ENCODE data around the gene TROAP.
A peak's percentile ranks its signal among the peaks of the same experiment; 100 is the strongest.
"Not testable (repeated sequence)": the region's sequence is repeated elsewhere in the genome, so short reads cannot be mapped to it uniquely, and the experiment has no call there.

The TROAP gene

DNA sequence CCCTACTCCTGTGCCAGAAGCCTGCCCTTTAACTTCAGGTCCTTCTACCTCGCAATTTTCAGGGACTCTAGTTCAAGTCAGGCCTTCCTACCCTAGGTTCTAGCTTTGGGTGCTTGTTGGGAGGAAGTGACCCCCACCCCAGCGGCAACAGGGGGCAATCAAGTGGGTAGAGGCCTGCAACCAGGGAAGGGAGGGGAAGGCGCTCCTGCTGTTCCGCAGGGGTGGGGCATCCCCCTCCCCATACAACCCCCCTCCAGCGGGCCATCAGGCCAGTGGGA lies 28.3 kb upstream of the TROAP start:
- no peak for DNase-seq (ENCODE audit: low read depth in 1 of 2, low spot score in 1 of 2)

DNA sequence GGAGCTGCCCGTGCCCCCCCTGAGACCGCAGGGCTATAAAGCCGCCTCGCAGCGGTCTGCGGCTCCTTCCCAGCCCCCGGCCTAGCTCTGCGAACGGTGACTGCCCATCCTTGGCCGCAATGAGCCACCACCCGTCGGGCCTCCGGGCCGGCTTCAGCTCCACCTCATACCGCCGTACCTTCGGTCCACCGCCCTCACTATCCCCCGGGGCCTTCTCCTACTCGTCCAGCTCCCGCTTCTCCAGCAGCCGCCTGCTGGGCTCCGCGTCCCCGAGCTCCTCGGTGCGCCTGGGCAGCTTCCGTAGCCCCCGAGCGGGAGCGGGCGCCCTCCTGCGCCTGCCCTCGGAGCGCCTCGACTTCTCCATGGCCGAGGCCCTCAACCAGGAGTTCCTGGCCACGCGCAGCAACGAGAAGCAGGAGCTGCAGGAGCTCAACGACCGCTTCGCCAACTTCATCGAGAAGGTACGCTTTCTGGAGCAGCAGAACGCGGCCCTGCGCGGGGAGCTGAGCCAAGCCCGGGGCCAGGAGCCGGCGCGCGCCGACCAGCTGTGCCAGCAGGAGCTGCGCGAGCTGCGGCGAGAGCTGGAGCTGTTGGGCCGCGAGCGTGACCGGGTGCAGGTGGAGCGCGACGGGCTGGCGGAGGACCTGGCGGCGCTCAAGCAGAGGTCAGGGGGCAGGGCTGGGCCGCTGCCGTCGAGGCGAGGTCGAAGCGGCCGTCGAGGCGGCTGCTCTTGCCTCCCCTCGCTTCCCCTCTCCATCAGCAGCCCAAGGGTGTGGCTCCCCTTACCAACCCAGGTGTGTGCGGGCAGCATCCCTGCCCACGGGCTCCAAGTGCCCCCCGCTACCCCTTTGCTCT lies 27.7 kb upstream of the TROAP start, which contains the start of gene PRPH:
Gene PRPH, plus strand, starts transcription at position 66 of the 855 bp plus-strand sequence. Its CDS starts 54 bp downstream, at position 120.
- no peak for DNase-seq (ENCODE audit: low read depth in 1 of 2, low spot score in 1 of 2)

DNA sequence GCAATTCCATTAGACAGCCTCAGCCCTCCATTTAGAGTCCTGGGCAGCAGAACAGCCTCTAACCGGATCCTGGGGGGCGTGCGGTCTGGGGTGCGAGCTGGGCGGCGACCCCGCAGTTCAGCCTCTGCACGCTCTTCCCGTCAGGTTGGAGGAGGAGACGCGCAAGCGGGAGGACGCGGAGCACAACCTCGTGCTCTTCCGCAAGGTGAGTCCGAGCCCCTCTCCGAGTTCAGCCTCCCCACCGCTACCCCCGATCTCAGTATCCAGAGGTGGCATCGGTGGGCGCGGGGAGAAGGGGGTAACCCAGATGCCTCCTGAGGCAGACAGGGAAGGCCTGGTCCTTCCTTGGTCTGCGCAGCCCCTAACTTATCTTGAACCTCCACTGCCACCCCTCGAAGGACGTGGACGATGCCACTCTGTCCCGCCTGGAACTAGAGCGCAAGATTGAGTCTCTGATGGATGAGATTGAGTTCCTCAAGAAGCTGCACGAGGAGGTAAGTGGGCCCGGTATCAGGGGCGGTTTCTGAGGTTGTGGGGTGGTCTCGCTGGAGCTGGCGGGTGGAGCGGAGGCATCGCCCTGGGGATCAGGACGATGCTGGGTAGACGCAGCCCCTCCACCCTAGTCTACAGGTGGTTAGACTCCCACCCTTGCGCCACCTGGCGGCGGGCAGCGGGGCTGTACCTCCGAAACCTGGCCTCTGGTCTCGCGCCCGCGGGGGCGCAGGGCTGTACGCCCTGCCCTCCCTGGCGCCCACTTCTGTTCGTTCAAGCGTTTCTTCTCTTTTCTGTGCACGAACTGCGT lies 26.8 kb upstream of the TROAP start:
- peak; percentile 25 to 37 for DNase-seq (ENCODE audit: low read depth in 1 of 2, low spot score in 1 of 2)

DNA sequence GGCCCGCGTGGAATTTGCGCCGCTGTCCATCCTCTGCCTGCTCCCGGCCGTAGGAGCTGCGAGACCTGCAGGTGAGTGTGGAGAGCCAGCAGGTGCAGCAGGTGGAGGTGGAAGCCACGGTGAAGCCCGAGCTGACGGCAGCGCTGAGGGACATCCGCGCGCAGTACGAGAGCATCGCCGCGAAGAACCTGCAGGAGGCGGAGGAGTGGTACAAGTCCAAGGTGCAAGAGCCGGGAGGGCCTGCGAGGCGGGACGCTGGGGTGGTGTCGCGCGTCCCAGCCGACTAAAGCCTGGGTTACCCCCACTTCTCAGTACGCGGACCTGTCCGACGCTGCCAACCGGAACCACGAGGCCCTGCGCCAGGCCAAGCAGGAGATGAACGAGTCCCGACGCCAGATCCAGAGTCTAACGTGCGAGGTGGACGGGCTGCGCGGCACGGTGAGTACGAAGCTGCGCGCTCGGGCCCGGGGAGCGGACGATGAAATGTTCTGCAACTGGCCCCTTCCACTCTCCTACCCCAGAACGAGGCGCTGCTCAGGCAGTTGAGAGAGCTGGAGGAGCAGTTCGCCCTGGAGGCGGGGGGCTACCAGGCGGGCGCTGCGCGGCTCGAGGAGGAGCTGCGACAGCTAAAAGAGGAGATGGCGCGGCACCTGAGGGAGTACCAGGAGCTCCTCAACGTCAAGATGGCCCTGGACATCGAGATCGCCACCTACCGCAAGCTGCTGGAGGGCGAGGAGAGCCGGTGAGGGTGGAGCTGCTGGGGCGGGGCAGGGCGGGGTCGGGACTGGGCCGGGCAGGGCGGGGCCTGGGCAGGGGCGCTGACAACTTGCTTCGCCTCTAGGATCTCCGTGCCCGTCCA lies 26.0 kb upstream of the TROAP start:
- no peak for DNase-seq (ENCODE audit: low read depth in 1 of 2, low spot score in 1 of 2)

DNA sequence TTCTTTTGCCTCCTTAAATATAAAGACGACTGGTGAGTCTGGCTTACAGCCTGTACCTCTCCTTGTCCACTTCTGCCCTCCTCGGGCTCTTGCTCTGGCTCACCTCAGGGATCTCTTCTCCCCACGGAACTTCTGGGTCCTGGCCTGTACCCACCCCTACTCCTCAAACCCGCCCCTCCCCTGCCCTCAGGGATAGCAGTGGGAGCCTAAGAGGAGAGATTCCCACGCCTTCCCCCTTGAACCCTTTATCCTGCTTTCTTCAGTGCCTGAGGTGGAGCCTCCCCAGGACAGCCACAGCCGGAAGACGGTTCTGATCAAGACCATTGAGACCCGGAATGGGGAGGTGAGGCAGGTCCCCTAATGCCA lies 25.4 kb upstream of the TROAP start:
- DNase-seq (ENCODE audit: low read depth in 1 of 2, low spot score in 1 of 2) = no peak

DNA sequence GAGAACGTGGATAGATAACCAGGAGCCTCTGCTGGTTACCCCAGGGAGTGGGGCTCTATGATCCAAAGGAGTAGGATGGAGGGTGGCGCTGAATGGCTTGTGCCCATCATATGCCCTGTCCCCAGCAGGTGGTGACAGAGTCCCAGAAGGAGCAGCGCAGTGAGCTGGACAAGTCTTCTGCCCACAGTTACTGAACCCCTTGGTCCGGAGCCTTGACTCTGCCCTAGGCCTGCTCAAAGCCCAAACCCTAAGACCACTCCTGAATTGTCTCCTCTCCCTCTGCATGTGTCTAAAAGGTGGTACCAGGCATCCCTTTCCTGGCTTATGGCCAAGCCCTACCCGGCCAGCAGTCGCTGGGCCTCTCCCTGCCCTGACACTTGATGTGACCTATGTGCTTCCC lies 24.9 kb upstream of the TROAP start:
- DNase-seq (ENCODE audit: low read depth in 1 of 2, low spot score in 1 of 2) = no peak

DNA sequence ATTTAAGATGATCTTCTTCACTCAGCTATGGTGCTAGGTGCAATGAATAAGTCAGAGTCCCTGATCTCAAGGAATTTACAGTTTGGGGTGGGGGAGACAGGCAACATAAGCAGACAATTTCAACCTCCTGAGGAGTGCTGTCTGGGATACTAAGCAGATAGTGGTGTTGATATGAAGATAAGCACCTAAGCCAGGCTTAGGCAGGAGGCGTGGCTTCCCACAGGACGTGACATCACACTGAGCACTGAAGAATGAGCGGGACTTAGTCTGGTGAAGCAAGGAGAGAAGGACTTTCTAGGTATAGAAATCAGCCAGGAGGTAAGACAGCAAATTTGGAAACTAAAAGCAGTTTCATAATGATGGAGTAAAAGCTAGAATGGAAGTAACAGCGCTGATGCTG lies 21.3 kb upstream of the TROAP start:
- no peak for DNase-seq (ENCODE audit: low read depth in 1 of 2, low spot score in 1 of 2)

DNA sequence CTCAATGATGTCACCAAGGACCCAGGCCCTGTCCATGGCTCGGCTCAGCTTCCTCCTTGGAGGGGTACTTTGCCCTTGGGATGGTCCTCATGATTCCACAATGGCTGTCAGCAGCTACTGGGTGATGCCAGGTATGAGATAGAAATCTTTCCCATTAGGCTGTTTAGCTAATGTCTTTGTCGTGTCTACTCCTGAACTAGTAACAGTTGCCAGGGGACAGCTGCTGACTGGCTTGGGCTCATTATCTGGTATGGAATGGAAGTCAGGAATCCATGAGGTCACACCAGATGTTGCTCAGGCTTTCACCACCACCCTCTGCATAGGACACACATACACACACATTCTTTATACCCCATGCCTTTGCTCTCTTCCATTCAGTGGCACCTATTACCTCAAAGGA lies 18.9 kb upstream of the TROAP start:
- DNase-seq (ENCODE audit: low read depth in 1 of 2, low spot score in 1 of 2) = no peak

DNA sequence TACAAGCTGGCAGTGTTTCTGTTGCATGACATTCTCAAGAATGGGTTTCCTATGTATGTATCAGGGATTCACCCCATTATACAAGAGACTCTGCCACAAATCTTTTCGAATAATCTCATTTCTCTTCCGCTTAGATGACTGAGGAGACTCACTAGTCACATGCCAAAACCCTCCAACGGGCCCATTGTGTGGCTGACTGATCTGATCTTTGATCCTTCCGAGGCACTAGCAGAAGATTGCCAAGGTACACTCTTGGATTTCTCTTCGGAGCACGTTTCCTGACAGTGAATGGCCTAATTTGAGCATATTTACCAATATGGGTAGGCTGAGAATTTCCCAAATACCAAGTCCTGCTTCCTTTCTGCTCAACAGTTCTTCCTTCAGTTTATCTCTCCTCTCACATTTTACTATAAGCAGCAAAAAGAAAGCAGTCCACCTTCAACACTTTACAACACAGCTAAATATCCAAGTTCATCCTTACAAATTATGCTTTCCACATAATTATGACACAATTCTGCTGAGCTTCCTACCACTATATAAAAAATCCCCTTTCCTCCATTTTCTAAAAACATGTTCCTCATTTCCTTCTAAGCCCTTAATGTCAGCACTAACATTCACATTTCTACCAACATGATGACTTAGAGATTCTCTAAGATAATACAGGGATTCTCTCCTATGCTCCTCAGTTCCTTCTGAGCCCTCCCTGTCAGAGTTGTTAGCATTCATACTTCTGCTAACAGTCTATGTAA lies 17.1 kb upstream of the TROAP start:
- DNase-seq (ENCODE audit: low read depth in 1 of 2, low spot score in 1 of 2) = no peak

DNA sequence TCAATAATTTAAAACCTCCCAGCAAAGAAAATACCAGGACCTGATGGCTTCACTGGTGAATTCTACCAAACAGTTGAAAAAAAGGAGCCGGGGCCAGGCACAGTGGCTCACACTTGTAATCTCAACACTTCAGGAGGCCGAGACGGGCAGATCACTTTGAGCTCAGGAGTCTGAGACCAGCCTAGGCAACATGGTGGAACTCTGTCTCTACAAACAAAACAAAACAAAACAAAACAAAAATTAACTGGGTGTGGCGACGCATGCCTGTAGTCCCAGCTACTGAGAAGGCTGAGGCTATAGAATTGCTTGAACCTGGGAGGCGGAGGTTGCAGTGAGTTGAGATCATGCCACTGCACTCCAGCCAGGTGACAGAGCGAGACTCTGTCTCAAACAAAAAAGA lies 13.7 kb upstream of the TROAP start:
- no peak for DNase-seq (ENCODE audit: low read depth in 1 of 2, low spot score in 1 of 2)

DNA sequence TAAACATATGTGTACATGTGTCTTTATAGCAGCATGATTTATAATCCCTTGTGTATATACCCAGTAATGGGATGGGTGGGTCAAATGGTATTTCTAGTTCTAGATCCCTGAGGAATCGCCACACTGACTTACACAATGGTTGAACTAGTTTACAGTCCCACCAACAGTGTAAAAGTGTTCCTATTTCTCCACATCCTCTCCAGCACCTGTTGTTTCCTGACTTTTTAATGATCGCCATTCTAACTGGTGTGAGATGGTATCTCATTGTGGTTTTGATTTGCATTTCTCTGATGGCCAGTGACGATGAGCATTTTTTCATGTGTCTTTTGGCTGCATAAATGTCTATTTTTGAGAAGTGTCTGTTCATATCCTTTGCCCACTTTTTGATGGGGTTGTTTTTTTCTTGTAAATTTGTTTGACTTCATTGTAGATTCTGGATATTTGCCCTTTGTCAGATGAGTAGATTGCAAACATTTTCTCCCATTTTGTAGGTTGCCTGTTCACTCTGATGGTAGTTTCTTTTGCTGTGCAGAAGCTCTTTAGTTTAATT lies 12.5 kb upstream of the TROAP start:
- not testable (repeated sequence) for DNase-seq (ENCODE audit: low read depth in 1 of 2, low spot score in 1 of 2)

DNA sequence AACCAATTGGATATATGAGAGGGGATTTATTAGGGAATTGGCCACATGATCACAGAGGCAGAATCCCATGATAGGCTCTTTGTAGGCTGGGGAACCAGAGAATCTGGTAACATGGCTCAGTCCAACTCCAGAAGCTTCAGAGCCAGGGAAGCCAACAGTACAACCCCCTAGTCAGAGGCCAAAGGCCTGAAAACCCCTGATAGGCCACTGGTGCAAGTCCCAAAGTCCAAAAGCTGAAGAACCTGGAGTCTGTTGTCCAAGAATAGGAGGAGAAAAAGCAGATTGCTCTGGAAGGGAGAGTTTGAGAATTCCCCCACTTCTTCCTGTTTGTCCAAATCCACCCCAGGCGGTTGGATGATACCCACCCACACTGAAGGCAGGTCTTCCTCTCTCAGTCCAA lies 8.2 kb upstream of the TROAP start:
- no peak for DNase-seq (ENCODE audit: low read depth in 1 of 2, low spot score in 1 of 2)

DNA sequence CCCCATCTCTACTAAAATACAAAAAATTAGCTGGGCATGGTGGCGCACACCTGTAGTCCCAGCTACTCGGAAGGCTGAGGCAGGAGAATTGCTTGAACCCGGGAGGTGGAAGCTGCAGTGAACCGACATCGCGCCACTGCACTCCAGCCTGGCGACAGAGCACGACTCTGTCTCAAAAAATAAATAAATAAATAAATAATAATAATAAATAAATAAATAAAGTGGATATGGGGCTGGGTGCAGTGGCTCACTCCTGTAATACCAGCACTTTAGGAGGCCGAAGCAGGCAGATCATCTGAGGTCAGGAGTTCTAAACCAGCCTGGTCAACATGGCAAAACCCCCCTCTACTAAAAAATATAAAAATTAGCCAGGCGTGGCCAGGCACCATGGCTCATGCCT lies 5.9 kb upstream of the TROAP start:
- DNase-seq (ENCODE audit: low read depth in 1 of 2, low spot score in 1 of 2) = not testable (repeated sequence)

DNA sequence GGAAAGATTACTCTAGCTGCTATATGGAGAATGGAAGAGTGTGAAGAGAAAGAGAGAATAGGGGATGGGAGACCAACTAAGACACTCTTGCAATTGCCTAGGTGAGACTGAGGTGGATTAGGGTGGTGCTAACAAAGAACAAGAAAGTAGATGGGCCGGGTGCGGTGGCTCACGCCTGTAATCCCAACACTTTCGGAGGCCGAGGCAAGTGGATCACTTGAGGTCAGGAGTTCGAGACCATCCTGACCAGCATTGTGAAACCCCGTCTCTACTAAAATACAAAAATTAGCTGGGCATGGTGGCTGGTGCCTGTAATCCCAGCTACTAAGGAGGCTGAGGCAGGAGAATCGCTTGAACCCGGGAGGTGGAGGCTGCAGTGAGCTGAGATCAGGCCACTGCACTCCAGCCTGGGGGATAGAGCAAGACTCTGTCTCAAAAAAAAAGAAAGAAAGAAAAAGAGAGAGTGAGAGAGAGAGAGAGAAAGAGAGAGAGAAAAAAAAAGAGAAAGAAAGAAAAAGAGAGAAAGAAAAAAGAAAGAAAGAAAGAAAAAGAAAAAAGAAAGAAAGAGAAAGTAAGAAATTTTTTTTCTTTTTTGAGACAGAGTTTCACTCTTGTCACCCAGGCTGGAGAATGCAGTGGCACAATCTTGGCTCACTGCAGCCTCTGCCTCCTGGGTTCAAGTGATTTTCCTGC lies 2.5 kb upstream of the TROAP start:
- DNase-seq (ENCODE audit: low read depth in 1 of 2, low spot score in 1 of 2) = not testable (repeated sequence)

DNA sequence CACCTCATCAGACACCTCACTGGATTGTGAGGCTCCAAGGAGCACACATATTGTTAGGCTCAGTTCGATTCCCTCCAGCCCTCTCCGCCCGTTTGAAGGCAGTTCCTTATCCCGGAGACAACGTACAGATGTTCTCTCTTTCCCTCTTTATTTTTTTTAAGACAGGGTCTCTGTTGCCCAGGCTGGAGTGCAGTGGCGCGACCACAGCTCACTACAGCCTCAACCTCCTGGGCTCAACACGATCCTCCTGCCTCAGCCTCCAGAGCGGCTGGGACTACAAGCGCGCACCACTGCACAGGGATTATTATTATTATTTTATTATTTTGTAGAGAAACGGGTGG lies 718 bp upstream of the TROAP start:
- DNase-seq (ENCODE audit: low read depth in 1 of 2, low spot score in 1 of 2) = no peak

DNA sequence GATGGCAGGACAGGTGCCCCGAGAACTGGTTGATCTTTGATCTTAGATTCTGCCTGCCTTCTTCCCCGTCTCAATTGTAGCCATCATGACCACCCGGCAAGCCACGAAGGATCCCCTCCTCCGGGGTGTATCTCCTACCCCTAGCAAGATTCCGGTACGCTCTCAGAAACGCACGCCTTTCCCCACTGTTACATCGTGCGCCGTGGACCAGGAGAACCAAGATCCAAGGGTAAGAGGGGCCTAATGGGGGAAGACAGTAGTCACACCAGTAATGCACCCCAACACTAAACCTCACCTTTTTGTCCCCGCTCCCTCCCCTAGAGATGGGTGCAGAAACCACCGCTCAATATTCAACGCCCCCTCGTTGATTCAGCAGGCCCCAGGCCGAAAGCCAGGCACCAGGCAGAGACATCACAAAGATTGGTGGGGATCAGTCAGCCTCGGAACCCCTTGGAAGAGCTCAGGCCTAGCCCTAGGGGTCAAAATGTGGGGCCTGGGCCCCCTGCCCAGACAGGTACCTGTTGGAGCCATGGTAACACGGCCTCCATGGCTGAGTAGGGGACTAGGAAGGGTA lies 556 bp downstream of the TROAP start:
- DNase-seq (ENCODE audit: low read depth in 1 of 2, low spot score in 1 of 2) = no peak

DNA sequence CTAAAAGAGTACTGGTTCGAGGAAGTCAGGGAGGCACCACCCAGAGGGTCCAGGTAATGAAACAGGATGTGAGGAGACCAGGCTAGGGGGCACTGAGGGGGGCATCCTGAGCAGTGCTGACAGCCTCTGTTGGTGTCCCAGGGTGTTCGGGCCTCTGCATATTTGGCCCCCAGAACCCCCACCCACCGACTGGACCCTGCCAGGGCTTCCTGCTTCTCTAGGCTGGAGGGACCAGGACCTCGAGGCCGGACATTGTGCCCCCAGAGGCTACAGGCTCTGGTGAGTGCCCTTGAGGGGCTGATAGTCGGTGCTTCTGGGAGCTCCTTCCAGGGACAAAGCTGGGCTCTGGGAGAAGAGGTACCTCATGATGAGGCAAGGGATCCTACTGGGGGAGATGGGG lies 2.6 kb downstream of the TROAP start:
- DNase-seq (ENCODE audit: low read depth in 1 of 2, low spot score in 1 of 2) = no peak

DNA sequence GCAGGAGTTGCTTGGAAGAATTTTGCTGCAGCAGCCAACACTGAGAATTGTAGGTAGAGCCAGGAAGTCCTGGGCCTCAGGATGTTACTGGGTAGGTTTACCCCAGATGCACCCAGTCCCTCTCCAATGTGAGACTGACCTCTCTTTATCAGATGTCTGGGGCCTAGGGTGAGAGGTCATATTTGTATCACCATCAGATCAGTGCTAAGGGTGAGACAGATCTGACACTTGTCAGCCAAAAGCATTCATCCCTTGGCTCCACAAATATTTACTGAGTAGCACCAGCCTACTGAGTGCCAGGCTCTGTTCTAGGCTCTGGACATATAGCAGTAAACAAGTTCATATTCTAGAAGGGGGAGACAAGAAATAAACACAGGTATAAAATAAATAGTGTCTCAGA lies 4.3 kb downstream of the TROAP start:
- DNase-seq (ENCODE audit: low read depth in 1 of 2, low spot score in 1 of 2) = no peak

DNA sequence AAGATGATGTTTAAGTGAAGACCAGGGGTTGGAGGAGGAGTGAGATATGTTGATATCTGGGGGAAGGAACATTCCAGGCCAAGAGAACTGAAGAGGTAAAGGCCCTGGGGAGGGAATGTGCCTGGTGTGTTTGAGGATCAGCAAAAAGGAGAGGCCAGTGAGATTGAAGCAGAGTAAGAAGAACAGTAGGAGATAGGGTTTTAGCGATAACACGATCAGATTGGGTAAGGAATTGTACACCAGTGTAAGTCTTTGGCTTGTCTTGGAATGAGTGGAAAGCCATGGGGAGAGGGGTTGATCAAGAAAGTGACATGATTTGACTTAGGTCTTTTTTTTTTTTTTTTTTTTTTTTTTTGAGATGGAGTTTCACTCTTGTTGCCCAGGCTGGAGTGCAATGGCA lies 4.8 kb downstream of the TROAP start:
- DNase-seq (ENCODE audit: low read depth in 1 of 2, low spot score in 1 of 2) = no peak

DNA sequence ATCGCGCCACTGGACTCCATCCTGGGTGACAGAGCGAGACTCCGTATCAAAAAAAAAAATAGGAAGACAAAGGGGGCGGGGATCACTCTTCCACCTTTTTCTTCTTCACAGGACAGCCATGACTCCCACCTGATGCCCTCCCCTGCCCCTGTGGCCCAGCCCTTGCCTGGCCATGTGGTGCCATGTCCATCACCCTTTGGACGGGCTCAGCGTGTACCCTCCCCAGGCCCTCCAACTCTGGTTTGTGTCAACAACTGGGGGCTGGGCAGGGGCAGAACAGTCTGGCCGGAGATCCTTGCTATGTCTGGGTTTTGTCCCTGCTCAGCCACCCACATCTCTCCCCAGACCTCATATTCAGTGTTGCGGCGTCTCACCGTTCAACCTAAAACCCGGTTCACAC lies 5.8 kb downstream of the TROAP start:
- no peak for DNase-seq (ENCODE audit: low read depth in 1 of 2, low spot score in 1 of 2)

All from activated CD4-positive, alpha-beta T cell treated with anti-CD3 and anti-CD28 coated beads, Interleukin-2, amount 50 U/mL, for 24 hours (primary cell).